ENCODE data around the gene PDF. TPM values are rescaled to one million over a fixed set of nuclear protein-coding genes. Genes with fewer than 3 reads are reported as not detected.

Gene PDF
- total and polyA plus RNA-seq, 2 of the 13 experiments (the other 11 are each of a cell fraction or from before 2014, with no cell fraction given): 12.4 to 48.8 TPM

GRCh38 chr16:69330286-69331109, at the start of gene PDF (continued):
- TF ChIP-seq NR2C2 (CRISPR knock-in tag; IDR thresholded peaks at IDR 0.05; ENCODE audit: borderline replicate concordance) (peak; percentile 90), ZNF768 (CRISPR knock-in tag; IDR thresholded peaks at IDR 0.05) (peak; percentile 77; the same call in 1 of the 2 replicates), E2F5 (CRISPR knock-in tag; conservative IDR thresholded peaks at IDR 0.05) (peak; percentile 90), ZNF510 (CRISPR knock-in tag; IDR thresholded peaks at IDR 0.05; ENCODE audit: low read depth) (no peak), ZNF234 (CRISPR knock-in tag; conservative IDR thresholded peaks at IDR 0.05) (no peak), ZNF280B (CRISPR knock-in tag; IDR thresholded peaks at IDR 0.05; ENCODE audit: borderline replicate concordance) (no peak; the same call in 1 of the 2 replicates), ZNF703 (CRISPR knock-in tag; IDR thresholded peaks at IDR 0.05; ENCODE audit: borderline replicate concordance) (peak; percentile 60; the same call in 1 of the 2 replicates), HOXD1 (CRISPR knock-in tag; IDR thresholded peaks at IDR 0.05) (peak; percentile 92), ZNF362 (CRISPR knock-in tag; IDR thresholded peaks at IDR 0.05; ENCODE audit: borderline replicate concordance) (no peak), RBAK (CRISPR knock-in tag; IDR thresholded peaks at IDR 0.05) (no peak; the same call in 1 of the 2 replicates), KLF13 (CRISPR knock-in tag; IDR thresholded peaks at IDR 0.05) (peak; percentile 94; the same call in 1 of the 2 replicates), SMAD9 (CRISPR knock-in tag; IDR thresholded peaks at IDR 0.05) (peak; percentile 93), ZNF570 (CRISPR knock-in tag; IDR thresholded peaks at IDR 0.05; ENCODE audit: borderline replicate concordance) (no peak), ZNF546 (CRISPR knock-in tag; conservative IDR thresholded peaks at IDR 0.05) (peak; percentile 93), SETDB1 (CRISPR knock-in tag; IDR thresholded peaks at IDR 0.05; ENCODE audit: borderline replicate concordance) (no peak), ZZZ3 (CRISPR knock-in tag; IDR thresholded peaks at IDR 0.05; ENCODE audit: borderline replicate concordance) (no peak)
- TF ChIP-seq, protein P1, sequence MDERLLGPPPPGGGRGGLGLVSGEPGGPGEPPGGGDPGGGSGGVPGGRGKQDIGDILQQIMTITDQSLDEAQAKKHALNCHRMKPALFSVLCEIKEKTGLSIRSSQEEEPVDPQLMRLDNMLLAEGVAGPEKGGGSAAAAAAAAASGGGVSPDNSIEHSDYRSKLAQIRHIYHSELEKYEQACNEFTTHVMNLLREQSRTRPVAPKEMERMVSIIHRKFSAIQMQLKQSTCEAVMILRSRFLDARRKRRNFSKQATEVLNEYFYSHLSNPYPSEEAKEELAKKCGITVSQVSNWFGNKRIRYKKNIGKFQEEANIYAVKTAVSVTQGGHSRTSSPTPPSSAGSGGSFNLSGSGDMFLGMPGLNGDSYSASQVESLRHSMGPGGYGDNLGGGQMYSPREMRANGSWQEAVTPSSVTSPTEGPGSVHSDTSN (CRISPR knock-in tag; IDR thresholded peaks at IDR 0.05): no peak
- TF ChIP-seq, protein P2, sequence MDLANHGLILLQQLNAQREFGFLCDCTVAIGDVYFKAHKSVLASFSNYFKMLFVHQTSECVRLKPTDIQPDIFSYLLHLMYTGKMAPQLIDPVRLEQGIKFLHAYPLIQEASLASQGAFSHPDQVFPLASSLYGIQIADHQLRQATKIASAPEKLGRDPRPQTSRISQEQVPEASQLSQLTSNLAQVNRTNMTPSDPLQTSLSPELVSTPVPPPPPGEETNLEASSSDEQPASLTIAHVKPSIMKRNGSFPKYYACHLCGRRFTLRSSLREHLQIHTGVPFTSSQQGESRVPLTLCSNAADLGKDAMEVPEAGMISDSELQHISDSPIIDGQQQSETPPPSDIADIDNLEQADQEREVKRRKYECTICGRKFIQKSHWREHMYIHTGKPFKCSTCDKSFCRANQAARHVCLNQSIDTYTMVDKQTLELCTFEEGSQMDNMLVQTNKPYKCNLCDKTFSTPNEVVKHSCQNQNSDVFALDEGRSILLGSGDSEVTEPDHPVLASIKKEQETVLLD (CRISPR knock-in tag; IDR thresholded peaks at IDR 0.05; ENCODE audit: low read depth): peak; percentile 90
